ENCODE data around the gene INTS14.

DNA sequence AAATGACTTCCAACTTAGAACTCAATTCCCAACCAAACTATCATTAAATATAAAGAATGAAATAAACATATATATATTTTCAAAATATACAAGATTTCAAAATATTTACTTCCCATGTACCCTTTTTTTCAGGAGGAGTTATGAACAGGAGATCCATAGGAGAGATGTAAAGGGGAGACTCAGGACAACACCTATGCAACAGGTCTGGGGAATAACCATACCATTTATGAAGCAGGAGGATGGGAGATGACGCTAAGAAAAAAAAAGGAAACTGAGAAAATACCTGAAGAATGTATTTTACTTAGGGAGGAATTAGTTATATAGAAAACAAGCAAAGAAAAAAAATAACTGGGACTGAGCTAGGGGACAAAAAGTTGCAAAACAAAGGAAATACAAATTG lies 23.8 kb downstream of the INTS14 start:
- TF ChIP-seq POLR2A (IDR thresholded peaks at IDR 0.05): no peak
- TF ChIP-seq, protein P1, sequence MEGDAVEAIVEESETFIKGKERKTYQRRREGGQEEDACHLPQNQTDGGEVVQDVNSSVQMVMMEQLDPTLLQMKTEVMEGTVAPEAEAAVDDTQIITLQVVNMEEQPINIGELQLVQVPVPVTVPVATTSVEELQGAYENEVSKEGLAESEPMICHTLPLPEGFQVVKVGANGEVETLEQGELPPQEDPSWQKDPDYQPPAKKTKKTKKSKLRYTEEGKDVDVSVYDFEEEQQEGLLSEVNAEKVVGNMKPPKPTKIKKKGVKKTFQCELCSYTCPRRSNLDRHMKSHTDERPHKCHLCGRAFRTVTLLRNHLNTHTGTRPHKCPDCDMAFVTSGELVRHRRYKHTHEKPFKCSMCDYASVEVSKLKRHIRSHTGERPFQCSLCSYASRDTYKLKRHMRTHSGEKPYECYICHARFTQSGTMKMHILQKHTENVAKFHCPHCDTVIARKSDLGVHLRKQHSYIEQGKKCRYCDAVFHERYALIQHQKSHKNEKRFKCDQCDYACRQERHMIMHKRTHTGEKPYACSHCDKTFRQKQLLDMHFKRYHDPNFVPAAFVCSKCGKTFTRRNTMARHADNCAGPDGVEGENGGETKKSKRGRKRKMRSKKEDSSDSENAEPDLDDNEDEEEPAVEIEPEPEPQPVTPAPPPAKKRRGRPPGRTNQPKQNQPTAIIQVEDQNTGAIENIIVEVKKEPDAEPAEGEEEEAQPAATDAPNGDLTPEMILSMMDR (IDR thresholded peaks at IDR 0.05): no peak
